Measurements from ENCODE around the gene PTK6. TPM values are rescaled to one million over a fixed set of nuclear protein-coding genes. Genes with fewer than 3 reads are reported as not detected.

PTK6 gene
- total RNA-seq, 1 experiment from 2014 or later, result 6.7 TPM

DNA sequence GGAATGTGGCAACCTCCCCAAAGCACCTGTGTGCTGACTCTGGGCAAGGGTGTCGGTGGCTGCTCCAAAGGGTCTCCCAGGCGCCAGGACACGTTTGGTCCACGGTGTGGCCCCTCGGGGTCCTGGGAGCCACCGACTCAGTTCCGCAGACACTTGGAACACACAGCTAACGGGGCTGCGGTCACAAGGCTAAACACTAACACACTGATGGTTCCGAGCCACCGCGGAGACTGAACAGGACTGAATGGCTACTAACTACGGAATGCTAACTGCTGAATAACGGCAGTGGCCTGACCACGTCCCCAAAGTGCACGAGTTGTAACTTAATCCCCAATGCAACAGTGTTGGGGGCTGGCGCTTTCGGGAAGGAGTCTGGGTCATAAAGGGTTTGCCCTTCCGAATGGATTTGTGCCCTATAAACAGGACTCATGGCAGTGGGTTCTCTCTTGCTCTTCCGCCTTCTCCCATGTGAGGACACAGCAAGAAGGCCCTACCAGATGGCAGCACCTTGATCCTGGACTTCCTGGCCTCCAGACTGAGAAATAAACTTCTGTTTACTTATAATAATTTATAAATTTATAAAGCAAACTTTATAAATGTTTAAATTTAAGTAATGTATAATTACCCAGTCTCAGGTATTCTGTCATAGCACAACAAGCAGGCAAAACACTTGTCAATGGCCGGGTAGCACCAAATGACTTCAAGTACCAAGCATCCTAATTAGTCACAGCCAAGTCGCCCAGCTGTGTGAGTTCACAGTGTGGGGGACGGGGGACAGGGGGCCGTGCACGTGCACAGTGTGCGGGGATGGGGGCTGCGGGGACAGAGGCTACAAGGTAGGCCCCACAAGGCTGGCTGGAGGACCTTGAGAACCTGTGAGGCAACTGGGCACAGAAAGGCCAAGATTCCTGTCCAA lies 36.0 kb downstream of the PTK6 start:
- Histone ChIP-seq H3K4me3 (replicated peaks in 1 of 2; ENCODE audit: low read depth in 1 of 2, low read length in 2 of 2) (no peak overlapping the region), H3K79me2 (ENCODE audit: insufficient read depth, low read length) (peaks cover 24% of the 10 kb centered on the region), H3K4me1 (ENCODE audit: control insufficient read depth in 1 of 2, insufficient read depth in 2 of 2, low read length in 2 of 2) (peaks cover 23 to 43% of the 10 kb centered on the region in 2 experiments), H3K9ac (ENCODE audit: low read length) (no peak overlapping the region), H3K27ac (ENCODE audit: low read depth, low read length) (peak overlapping the region; percentile 15; the same call in 1 of the 2 replicates), H3K9me2 (ENCODE audit: insufficient read depth) (no peaks in the 10 kb centered on the region), H3K36me3 (ENCODE audit: control insufficient read depth in 1 of 2, insufficient read depth in 2 of 2, low read length in 2 of 2) (peaks cover 0 to 9% of the 10 kb centered on the region in 2 experiments; a peak in 1 of 4 replicates), H2AFZ (ENCODE audit: low read depth, low read length, poor library complexity, severe bottlenecking) (no peak overlapping the region), H3K27me3 (ENCODE audit: insufficient read depth, low read length) (no peaks in the 10 kb centered on the region), H3K9me3 (ENCODE audit: control insufficient read depth in 1 of 2, insufficient read depth in 1 of 2, low read depth in 1 of 2, low read length in 2 of 2) (no peaks in the 10 kb centered on the region; a peak in 1 of 4 replicates), H4K20me1 (ENCODE audit: insufficient read depth) (no peaks in the 10 kb centered on the region), H3K4me2 (ENCODE audit: low read length) (peak overlapping the region; percentile 66)
- CTCF ChIA-PET, result interaction anchor here (1.3 kb wide), 1 partner anchor 19 kb away, joined by 4 read pairs; the partner anchor contains the start of gene PPDPF
- intact Hi-C loops (cut with micrococcal nuclease), result no loop called here
- no TSS peak for BruUV-seq (replicated peaks)
- ATAC-seq (no peak), DNase-seq (ENCODE audit: low read depth, low spot score) (no peak)
- TF ChIP-seq EZH2phosphoT487 (IDR thresholded peaks at IDR 0.05; ENCODE audit: borderline replicate concordance), result no peak
- POLR2A ChIA-PET, result no interaction called here
- RAD21 ChIA-PET (ENCODE audit: low non-redundant PET in 1 of 2, low total read pairs in 2 of 2, uncharacterized antibody in 2 of 2, unreplicated experiment in 2 of 2), result no interaction called here

DNA sequence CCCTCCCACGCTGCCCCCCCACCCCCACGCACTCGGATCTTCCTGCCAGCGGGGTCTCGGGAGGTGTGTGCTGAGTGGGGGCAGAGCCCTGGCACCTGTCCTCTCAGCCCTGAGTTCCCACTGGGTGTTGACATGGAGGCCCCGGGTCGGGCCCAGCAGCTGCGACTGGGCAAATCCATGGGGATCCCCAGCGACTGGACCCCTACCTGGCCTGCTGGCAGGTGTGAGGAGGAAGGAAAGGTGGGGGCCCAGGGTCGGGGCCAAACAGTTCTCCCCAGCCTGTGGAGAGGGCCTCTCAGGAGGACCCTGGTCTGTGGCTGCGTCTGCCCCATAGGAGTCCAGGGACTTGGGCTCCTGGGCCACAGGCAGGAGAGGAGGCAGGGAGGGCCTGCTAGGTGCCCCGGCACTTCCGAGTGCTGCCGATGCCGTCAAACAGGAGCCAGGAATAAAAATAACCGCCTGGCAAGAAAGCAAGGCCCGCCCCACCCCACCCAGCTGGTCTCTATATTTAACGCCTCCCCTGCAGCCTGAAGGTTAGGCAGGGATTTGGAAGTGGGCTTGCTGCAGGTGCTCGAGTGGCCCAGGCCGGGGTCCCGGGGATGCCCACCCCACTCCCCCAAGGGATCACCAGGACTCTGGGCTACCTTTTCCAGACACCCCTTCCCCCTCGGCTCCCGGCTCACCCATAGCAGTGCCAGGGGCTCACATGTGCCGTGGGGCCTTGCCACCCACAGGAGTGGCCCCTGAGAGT lies 36.9 kb downstream of the PTK6 start:
- DNase-seq (ENCODE audit: low read depth, low spot score), result no peak
- H3K9me3 ChIP-seq (ENCODE audit: control insufficient read depth in 1 of 2, insufficient read depth in 1 of 2, low read depth in 1 of 2, low read length in 2 of 2), result no peaks in the 10 kb centered on the region; a peak in 1 of 4 replicates
- no peak for ATAC-seq
- peak overlapping the region; percentile 95; the same call in 1 of the 2 replicates for H3K4me2 ChIP-seq (ENCODE audit: low read length)
- POLR2A ChIA-PET, result no interaction called here
- H3K36me3 ChIP-seq (ENCODE audit: control insufficient read depth in 1 of 2, insufficient read depth in 2 of 2, low read length in 2 of 2), result peaks cover 2 to 18% of the 10 kb centered on the region in 2 experiments; a peak in 1 of 4 replicates
- no TSS peak for BruUV-seq (replicated peaks)
- H2AFZ ChIP-seq (ENCODE audit: low read depth, low read length, poor library complexity, severe bottlenecking), result no peak overlapping the region
- peaks cover 23 to 43% of the 10 kb centered on the region in 2 experiments for H3K4me1 ChIP-seq (ENCODE audit: control insufficient read depth in 1 of 2, insufficient read depth in 2 of 2, low read length in 2 of 2)
- RAD21 ChIA-PET (ENCODE audit: low non-redundant PET in 1 of 2, low total read pairs in 2 of 2, uncharacterized antibody in 2 of 2, unreplicated experiment in 2 of 2), result no interaction called here
- TF ChIP-seq ZFX (IDR thresholded peaks at IDR 0.05) (no peak), ELF1 (IDR thresholded peaks at IDR 0.05; ENCODE audit: borderline replicate concordance, low read depth) (no peak), RAD21 (IDR thresholded peaks at IDR 0.05; ENCODE audit: low read depth) (no peak), EGR1 (IDR thresholded peaks at IDR 0.05; ENCODE audit: low read depth) (no peak), POLR2A (IDR thresholded peaks at IDR 0.05; ENCODE audit: borderline replicate concordance, extremely low read depth, insufficient read depth, insufficient read length) (no peak), EZH2 (IDR thresholded peaks at IDR 0.05) (no peak)
- TF ChIP-seq, protein P1, sequence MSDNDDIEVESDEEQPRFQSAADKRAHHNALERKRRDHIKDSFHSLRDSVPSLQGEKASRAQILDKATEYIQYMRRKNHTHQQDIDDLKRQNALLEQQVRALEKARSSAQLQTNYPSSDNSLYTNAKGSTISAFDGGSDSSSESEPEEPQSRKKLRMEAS (IDR thresholded peaks at IDR 0.05), result no peak
- TF ChIP-seq, protein P2, sequence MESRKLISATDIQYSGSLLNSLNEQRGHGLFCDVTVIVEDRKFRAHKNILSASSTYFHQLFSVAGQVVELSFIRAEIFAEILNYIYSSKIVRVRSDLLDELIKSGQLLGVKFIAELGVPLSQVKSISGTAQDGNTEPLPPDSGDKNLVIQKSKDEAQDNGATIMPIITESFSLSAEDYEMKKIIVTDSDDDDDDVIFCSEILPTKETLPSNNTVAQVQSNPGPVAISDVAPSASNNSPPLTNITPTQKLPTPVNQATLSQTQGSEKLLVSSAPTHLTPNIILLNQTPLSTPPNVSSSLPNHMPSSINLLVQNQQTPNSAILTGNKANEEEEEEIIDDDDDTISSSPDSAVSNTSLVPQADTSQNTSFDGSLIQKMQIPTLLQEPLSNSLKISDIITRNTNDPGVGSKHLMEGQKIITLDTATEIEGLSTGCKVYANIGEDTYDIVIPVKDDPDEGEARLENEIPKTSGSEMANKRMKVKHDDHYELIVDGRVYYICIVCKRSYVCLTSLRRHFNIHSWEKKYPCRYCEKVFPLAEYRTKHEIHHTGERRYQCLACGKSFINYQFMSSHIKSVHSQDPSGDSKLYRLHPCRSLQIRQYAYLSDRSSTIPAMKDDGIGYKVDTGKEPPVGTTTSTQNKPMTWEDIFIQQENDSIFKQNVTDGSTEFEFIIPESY (IDR thresholded peaks at IDR 0.05; ENCODE audit: extremely low read depth, insufficient replicate concordance, low read length), result no peak
- TF ChIP-seq, protein P3, sequence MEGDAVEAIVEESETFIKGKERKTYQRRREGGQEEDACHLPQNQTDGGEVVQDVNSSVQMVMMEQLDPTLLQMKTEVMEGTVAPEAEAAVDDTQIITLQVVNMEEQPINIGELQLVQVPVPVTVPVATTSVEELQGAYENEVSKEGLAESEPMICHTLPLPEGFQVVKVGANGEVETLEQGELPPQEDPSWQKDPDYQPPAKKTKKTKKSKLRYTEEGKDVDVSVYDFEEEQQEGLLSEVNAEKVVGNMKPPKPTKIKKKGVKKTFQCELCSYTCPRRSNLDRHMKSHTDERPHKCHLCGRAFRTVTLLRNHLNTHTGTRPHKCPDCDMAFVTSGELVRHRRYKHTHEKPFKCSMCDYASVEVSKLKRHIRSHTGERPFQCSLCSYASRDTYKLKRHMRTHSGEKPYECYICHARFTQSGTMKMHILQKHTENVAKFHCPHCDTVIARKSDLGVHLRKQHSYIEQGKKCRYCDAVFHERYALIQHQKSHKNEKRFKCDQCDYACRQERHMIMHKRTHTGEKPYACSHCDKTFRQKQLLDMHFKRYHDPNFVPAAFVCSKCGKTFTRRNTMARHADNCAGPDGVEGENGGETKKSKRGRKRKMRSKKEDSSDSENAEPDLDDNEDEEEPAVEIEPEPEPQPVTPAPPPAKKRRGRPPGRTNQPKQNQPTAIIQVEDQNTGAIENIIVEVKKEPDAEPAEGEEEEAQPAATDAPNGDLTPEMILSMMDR (IDR thresholded peaks at IDR 0.05 in 2 of 3, conservative IDR thresholded peaks at IDR 0.05 in 1 of 3; ENCODE audit: borderline replicate concordance in 1 of 3, insufficient read depth in 1 of 3, low read depth in 2 of 3, low read length in 2 of 3), result no peak
- H4K20me1 ChIP-seq (ENCODE audit: insufficient read depth), result no peaks in the 10 kb centered on the region
- no peak overlapping the region for H3K4me3 ChIP-seq (replicated peaks in 1 of 2; ENCODE audit: low read depth in 1 of 2, low read length in 2 of 2)
- H3K9me2 ChIP-seq (ENCODE audit: insufficient read depth), result no peaks in the 10 kb centered on the region
- no peak overlapping the region for H3K9ac ChIP-seq (ENCODE audit: low read length)
- peak overlapping the region; percentile 15; the same call in 1 of the 2 replicates for H3K27ac ChIP-seq (ENCODE audit: low read depth, low read length)
- H3K79me2 ChIP-seq (ENCODE audit: insufficient read depth, low read length), result peaks cover 33% of the 10 kb centered on the region
- H3K27me3 ChIP-seq (ENCODE audit: insufficient read depth, low read length), result no peaks in the 10 kb centered on the region
- CTCF ChIA-PET, result interaction anchor here (1.0 kb wide), 1 partner anchor 38 kb away, joined by 3 read pairs; no protein-coding TSS in a partner anchor
- intact Hi-C loops (cut with micrococcal nuclease), result no loop called here

Data from HCT116 (cell line).